Measurements from ENCODE around the gene TVP23C.
A peak's percentile ranks its signal among the peaks of the same experiment; 100 is the strongest.
"Not testable (repeated sequence)": the region's sequence is repeated elsewhere in the genome, so short reads cannot be mapped to it uniquely, and the experiment has no call there.

Gene TVP23C

DNA sequence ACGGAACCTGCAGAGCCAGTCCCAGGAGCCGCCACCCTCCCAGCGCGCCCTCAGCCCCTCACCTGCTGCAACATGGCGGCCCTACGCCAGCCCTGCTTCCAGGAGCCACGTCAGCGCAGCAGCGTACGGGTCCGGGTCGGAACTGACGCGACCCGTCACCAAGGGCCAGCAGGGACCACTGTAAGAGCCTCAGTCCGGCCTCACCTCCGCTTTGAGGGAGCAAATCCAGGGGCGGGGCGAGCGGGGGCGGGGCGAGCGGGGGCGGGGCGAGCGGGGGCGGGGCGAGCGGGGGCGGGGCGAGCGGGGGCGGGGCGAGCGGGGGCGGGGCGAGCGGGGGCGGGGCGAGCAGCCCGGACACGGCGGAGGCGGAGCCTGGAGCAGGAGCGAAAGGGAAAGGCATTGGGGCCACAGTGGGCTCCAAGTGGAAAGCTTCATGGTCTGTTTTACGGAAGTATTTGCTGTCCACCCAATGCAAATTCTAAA is at the start of gene TVP23C:
Gene TVP23C (minus strand): TSS at position 109 of the 483 bp plus-strand sequence. CDS start 35 bp downstream, at position 74.
- peak; percentile 58 for DNase-seq (ENCODE audit: low read depth)

DNA sequence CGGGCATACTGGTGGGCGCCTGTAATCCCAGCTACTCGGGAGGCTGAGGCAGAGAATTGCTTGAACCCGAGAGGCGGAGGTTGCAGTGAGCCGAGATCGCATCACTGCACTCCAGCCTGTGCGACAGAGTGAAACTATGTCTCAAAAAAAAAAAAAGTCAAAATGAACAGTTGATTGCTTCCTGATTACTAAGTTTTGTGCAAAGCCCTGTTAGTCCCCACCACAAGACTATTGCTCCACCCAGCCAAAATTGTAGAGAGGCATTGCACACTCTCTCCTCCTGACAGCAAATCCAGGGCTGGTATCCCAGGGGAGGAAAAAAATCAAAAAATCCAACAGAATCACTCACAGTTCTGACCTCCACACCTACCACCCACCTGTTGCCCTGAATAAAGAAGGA is 29.7 kb upstream of the TVP23C start:
- not testable (repeated sequence) for DNase-seq (ENCODE audit: low read depth)

DNA sequence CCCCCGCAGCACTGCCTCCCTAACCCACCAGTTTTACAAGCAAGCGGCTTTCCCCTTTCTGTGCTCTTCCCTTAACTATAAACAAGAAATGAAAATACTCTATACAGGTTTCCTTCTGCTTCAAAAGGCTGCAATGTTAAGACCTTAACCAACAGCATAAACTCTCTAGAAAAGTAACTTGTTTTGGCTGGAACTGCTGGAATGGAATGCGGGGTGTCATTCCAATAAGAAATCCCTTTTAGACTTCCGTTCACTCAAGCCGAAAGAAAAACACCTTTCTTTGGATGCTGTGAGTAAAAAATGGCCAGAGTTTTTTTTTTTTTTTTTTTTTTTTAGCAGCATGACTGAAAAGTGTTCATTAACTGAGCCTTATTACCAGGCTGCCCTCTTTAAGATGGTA is 28.7 kb upstream of the TVP23C start:
- not testable (repeated sequence) for DNase-seq (ENCODE audit: low read depth)

DNA sequence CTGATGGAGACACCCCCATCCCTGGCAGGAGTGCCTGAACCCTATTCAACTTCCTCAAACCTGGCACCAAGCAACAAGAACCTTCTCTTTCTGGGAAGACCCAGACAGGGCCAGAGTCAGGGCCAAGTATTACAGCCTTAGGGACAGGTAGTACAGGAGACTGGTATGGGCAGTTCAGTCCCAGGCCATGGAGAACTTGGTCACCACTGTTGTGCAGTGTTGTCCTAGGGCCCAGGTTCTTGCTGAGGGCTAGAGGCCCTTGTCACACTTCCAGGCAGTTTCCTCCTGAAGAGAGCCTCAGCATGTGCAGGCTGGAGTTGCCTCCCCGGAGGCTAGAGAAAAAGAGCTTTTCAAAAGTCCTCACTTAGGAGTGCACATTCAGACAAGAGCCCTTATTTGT is 27.6 kb upstream of the TVP23C start:
- DNase-seq (ENCODE audit: low read depth) = not testable (repeated sequence)

DNA sequence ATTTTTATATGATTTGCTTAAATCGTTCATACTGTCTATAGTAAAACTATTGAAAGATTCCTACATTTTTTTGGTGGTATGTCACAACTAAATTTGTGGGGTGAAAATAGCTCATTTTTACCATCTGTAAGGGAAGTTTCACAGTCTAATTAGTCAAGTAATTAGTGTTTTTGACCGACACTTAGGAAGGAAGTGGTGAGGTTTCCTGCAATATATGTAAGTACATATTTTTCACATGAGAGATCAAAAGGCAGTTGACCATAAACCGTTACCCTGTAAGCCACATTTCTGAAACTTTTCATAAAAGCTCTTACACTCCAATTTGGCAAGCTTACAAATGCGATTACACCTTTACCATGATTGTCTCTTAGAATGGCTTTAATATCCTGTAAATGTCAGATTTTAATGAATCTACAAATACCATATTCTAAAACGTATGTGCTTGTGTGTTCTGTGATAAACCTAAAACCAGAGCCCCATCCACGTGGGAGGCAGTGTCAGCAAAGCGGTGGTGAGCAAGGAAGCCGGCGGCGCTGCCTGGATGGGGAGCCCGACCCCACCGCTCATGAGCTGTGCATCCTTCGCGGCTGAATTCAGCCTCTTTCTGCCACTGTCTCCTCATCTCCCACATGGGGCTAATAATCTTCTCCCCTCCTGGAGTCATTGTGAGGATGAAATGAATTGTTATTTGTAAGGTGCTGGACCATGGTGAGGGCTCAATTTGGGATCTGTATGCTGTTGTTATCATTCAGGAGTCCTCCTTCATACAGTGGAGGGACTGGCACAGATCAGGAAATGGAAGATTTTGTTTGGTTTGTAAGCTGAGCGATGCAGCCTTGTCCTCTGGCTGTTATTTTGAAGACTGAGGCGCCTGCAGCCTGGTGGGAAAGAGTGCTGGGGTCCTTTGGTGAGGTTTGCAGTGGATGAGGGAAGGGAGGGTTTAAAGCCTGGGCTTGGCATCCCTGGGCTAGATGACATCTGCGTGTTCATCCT is 26.6 kb upstream of the TVP23C start:
- not testable (repeated sequence) for DNase-seq (ENCODE audit: low read depth)

DNA sequence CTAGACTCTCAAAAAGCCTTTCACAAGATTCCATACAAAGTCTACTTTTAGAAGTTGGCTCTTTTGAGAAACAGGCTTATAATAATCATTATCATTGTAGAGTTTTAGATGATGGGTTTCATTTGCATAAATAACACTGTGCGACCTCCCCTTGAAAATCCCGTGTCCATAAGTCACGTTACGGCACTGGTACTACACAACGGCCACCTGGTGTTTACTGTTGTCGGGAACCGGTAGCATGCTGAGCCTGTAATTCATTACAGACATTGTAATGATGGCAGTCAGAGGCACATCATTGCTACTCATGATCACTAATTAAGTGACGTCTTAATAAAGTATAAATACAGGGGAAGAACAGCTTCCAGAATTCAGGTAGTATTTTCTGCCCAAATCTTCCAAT is 24.7 kb upstream of the TVP23C start:
- DNase-seq (ENCODE audit: low read depth) = not testable (repeated sequence)

GRCh38 chr17:15583313-15583712 is 20.0 kb upstream of the TVP23C start:
- DNase-seq (ENCODE audit: low read depth) = not testable (repeated sequence)

GRCh38 chr17:15581462-15581861 is 18.2 kb upstream of the TVP23C start:
- not testable (repeated sequence) for DNase-seq (ENCODE audit: low read depth)

GRCh38 chr17:15576848-15577247 is 13.6 kb upstream of the TVP23C start:
- DNase-seq (ENCODE audit: low read depth) = not testable (repeated sequence)

- not testable (repeated sequence) for DNase-seq (ENCODE audit: low read depth)
Measured at GRCh38 chr17:15574660-15575059, 11.4 kb upstream of the TVP23C start.

- not testable (repeated sequence) for DNase-seq (ENCODE audit: low read depth)
Measured at GRCh38 chr17:15573870-15574269, 10.6 kb upstream of the TVP23C start.

- not testable (repeated sequence) for DNase-seq (ENCODE audit: low read depth)
Measured at GRCh38 chr17:15562613-15563374, 489 bp downstream of the TVP23C start.

DNA sequence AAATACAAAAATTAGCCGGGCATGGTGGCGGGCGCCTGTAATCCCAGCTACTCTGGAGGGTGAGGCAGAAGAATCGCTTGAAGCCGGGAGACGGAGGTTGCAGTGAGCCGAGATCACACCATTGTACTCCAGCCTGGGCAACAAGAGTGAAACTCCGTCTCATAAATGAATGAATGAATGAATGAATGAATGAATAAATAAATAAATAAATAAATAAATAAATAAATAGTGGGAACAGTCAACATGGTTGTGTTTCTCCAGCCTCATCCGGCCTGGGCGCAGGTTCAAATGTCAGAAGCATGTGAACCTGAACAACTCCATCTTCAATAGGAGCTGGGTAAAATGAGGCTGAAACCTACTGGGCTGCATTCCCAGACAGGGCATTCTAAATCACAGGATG is 1.8 kb downstream of the TVP23C start:
- DNase-seq (ENCODE audit: low read depth) = not testable (repeated sequence)

DNA sequence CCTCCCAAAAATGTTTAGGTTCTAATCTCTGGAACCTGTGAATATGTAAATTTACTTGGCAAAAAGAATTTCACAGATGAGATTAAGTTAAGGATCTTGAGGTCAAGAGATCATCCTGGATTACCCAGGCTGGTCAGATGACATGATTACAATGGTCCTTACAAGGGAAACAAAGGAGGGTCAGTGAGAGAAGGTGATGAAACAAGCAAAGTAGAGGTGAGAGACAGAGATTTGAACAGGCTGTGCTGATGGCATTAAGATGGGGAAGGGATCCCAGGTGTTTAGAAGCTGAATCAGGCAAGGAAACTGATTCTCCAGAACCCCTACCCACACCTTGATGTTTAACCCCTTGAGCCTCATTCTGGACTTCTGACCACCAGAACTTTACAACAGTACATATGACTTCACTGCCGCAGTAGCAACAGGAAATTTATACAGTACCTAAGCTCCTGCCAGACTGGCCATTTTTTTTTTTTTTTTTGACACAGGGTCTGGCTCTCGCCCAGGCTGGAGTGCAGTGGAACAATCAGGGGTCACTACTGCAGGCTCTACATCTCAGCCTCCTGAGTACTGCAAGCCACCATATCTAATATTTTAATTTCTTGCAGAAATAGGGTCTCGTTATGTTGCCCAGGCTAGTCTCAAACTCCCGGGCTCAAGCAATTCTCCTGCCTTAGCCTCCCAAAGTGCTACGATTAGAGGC is 4.7 kb downstream of the TVP23C start:
- not testable (repeated sequence) for DNase-seq (ENCODE audit: low read depth)

GRCh38 chr17:15557334-15557832 is 5.9 kb downstream of the TVP23C start:
- DNase-seq (ENCODE audit: low read depth) = not testable (repeated sequence)

DNA sequence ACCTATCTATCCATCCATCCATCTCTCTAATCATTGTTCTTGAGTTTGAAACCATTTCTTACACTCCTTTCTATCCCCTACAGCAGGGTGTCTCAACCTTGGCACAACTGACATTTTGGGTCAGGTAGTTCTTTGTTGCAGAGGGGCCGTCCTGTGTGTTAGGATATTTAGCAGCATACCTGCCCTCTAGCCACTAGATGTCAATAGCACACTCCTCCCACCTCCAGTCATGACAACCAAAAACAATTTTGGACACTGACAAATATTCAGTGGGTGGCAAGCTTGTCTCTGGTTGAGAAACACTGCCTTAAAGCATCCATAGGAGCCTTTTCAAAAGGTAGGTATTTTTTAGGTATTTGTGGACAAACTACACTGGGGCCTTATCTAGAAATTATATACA is 10.4 kb downstream of the TVP23C start:
- DNase-seq (ENCODE audit: low read depth) = not testable (repeated sequence)

GRCh38 chr17:15549552-15549951 is 13.7 kb downstream of the TVP23C start:
- DNase-seq (ENCODE audit: low read depth) = not testable (repeated sequence)

GRCh38 chr17:15546604-15547003 is 16.7 kb downstream of the TVP23C start:
- not testable (repeated sequence) for DNase-seq (ENCODE audit: low read depth)

- DNase-seq (ENCODE audit: low read depth) = not testable (repeated sequence)
Measured at GRCh38 chr17:15540371-15541219, 22.7 kb downstream of the TVP23C start.

DNA sequence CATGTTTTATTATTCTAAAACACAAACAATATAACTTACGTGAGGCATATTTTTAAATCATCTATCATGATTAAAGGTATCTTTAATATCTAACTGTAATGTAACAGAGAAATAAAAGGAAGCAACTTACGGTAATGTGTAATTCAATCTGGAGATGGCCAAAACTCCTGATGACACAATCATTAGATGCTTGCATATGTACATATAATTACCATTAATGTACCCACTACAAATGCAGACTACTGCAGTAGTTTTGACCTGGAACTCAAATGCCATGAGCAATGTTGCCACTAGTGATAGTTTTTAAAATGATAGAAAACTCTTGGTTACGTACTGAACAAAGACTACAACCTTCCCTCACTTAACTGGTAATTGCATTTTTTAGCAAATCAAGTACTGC is 30.2 kb downstream of the TVP23C start:
- not testable (repeated sequence) for DNase-seq (ENCODE audit: low read depth)

Data from stimulated activated CD4-positive, alpha-beta T cell treated with anti-CD3 and anti-CD28 coated beads, Interleukin-2, amount 100 ng/mL, for 4 hours (primary cell).